Muscle of arm (tissue), 12 donors: Measurements from ENCODE around the gene OLFM2. TPM values are rescaled to one million over a fixed set of nuclear protein-coding genes. Genes with fewer than 3 reads are reported as not detected.
"Not testable (repeated sequence)": the region's sequence is repeated elsewhere in the genome, so short reads cannot be mapped to it uniquely, and the experiment has no call there.

Source experiments
- DNase-seq: peaks from one replicate; pipeline ENCODE4 v3.0.0-alpha.2; 2013
- polyA plus RNA-seq, 12 donors: library from polyadenylated mRNA; unstranded; fragments of 120-200 nt; gene quantifications; one replicate each; pipeline ENCODE4 v1.2.1, GENCODE V29; 2013; ENCODE audit not compliant: insufficient read length in 12 of 12

The OLFM2 gene
- polyA plus RNA-seq, 12 donors, result 14.3 to 59.1 (median 27.0) TPM; not detected in 1

GRCh38 chr19:9946528-9947125, 10.3 kb upstream of the OLFM2 start:
- DNase-seq, result not testable (repeated sequence)

GRCh38 chr19:9945319-9945966, 9.1 kb upstream of the OLFM2 start:
- DNase-seq, result peak; percentile 97

DNA sequence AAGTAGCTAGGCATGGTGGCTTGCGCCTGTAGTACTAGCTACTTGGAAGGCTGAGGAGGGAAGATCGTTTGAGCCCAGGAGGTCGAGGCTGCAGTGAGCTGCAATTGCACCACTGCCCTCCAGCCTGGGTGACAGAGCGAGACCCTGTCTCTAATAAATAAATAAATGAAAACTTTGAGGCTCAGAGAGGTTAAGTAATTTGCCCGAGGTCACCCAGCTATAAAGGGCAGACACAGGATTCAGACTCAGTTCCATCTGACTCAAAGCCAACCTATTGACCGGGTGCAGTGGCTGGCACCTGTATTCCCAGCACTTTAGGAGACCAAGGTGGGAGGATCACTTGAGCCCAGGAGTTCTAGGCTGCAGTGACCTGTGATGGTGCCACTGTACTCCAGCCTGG, 7.4 kb upstream of the OLFM2 start:
- no peak for DNase-seq

DNA sequence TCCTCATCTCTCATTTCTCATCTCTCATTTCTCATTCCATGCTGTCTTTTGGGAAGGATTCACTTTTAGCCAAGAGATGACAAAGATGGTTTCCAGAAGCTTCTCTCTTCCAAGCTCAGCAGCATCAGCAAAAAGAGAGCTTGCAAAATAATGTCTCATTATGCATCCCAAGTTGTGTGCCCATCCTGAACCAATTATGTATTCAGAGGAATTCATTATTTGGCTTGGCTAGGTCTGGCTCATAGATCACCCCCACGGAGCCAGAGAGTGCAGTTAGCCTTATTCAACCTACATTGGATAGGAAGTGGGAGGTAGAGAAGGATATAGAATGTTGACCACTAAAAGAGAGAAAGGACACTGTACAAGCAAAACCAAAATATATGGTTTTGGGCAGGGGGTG, 5.4 kb upstream of the OLFM2 start:
- no peak for DNase-seq

DNA sequence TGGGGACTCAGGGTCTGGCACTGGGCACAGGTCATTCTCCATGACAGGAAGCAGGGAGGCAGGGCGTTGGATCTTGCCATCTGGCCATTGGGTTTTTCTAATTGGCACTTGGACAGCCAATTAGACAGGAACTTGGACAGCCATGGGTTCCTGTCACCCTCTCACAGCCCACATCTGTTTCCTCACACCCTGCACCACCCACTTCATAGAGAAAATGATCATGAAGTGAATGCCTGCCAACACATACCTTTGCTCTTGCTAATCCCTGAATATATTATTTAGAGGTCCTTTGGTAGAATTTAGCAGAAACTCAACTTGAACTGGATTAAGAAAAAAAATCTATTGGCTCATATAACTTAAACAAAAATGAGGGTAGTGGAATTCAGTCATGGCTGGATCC, 4.9 kb upstream of the OLFM2 start:
- DNase-seq, result no peak

- no peak for DNase-seq
Observed at GRCh38 chr19:9940778-9941177, 4.5 kb upstream of the OLFM2 start.

- DNase-seq, result no peak
Observed at GRCh38 chr19:9939301-9939913, 3.1 kb upstream of the OLFM2 start.

GRCh38 chr19:9937001-9937411, 691 bp upstream of the OLFM2 start:
- no peak for DNase-seq

DNA sequence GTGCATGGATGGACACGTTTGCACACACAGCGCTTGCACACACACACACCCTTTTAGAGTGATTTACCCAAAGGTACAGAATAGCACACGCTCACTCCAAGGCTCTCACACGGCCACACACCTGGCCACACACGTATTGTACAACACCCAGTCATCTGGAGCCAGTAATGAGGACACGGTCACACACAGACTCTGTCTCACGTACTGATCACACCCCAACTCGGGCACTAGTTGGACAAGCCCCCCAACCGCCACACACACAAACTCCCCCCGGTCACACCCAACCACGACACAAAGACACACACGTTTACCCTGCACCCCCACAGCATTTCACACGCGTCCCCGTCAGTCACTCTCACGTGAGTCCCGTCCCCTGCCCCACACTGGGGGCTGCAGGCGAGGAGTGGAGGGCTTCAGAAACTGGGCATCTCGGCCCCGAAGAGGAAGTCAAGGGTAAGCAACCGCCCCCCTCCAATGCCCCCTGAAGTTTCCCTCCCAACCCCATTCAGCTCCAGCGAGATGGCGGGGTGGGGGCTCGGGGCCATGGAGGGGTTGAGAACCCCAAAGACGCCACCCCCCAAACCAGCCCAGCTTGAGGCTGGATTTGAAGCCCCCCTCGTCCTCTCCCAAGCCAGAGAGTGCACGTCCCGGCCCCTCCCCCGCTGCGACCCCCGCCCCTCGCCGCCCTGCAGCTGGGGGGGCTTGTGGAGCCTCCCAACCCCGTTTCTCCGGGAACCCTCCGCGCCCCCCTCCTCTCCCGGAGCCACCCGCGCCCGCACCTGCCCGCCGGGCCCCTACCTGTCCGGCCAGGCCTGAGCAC, 599 bp downstream of the OLFM2 start:
- no peak for DNase-seq

GRCh38 chr19:9934132-9934950, 2.0 kb downstream of the OLFM2 start:
- peak; percentile 64 for DNase-seq

DNA sequence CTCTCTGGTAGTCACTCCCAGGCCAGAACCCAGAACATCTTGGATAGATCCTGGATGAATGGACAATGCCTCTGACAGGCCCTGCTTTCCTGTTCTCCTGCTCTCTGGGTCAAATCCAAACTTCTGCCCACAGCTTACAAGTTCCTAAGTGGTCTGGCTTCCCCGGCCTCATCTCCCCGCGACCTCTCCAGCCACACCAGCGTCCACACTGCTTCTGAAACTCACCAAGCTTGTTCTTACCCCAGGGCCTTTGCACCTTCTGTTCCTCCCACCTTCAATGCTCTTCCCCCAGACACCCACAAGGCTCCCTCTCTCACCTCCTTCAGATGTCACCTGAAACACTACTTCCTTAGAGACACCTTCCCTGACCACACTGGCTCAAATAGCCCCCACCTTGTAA, 3.5 kb downstream of the OLFM2 start:
- DNase-seq, result no peak

DNA sequence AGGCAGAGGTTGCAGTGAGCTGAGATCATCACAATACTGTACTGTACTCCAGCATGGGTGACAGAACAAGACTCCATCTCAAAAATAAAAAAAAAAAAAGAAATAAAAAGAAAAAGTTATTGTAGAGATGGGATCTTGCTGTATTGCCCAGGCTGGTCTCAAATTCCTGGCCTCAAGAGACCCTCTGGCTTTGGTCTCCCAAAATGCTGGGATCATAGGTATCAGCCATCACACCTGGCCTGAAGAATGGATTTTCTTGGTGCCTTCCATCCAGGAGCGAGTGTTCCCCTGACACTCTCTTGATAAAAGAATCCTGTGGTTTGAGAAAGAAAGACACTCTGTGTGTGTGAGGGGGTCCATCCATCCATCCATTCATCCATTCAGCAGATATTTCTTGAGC, 4.7 kb downstream of the OLFM2 start:
- no peak for DNase-seq

- no peak for DNase-seq
Observed at GRCh38 chr19:9923440-9923839, 12.9 kb downstream of the OLFM2 start.

DNA sequence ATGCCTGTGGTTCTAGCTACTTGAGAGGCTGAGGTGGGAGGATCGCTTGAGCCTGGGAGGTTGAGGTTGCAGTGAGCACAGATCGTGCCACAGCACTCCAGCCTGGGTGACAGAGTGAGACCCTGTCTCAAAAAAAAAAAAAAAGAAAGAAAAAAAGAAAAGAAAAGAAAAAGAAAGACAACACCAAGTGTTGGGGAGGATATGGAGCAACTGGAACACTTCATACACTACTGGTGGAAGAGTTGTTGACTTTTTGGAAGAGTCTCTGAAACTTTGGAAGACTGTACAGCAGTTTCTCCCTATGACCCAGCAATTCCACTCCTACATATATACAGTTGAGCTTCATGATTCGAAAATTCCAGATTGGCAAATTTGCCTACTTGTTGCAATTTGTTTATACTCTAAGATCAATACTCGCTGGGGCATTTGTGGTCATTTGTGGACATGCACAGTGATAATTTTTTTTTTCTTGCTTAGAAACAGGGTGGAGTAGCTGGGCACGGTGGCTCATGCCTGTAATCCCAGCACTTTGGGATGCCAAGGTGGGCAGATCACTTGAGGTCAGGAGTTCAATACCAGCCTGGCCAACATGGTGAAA, 13.4 kb downstream of the OLFM2 start:
- DNase-seq, result not testable (repeated sequence)

DNA sequence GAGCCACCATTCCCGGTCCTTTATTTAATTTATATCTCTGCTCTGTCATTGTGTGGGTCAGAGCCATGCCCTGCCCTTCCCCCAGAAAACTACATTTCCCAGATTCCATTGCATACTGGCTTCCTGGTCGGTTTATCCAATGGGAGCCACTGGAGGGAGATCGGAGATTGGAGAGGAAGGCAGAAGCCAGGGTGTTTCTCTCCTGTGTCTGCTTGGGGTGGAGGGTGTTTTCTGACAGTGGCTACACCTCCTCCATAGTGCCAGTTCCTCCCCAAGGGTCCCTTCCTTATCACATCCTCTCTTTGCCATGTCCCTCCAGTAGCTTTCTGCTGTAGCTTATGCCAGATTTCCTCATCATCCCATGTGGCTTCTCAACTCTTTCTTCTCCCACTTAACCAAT, 19.0 kb downstream of the OLFM2 start:
- DNase-seq, result no peak

- DNase-seq, result no peak
Observed at GRCh38 chr19:9916719-9917118, 19.6 kb downstream of the OLFM2 start.

DNA sequence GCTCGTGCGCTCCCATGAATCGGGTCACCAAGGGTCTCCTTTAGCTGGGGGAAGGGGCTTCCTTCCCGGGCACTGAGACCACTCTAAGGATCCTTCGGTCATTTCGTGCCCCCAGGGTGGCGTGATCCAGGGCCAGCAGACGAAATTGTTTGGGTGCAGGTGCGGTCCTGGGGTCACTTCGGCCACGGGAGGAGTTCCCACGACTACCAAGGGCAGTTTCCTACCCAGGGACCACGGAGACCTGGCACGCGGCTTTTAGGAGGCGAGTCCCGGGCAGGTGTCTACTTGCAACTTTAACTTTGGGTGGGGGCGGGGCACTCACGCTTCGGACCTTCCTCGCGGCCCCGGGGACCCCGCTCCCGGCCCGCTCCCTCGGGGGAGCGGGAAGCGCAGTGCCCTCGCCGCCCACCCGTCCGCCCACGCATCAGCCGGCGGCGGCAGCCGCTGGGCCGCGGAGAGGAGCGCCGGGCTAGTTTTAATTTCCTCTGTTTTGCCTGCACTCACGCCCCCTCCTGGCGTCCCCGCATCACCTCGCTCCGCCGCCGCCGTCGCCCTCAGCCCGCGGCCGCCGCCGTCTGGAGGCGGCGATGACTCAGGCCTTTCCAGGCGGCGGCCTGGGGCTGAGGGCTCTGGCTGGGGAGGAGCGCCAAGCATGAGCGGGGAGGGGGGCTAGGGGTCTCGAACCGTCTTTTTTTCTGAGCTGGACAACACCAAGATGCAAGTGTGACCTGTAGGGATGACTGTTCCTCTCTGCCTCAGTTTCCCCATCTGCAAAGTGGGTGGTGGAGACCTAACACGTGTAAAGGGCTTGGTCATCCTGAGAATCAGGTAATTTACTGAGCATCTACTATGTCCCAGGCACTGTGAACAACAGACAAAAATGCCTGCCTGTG, 21.8 kb downstream of the OLFM2 start:
- peak; percentile 72 for DNase-seq

DNA sequence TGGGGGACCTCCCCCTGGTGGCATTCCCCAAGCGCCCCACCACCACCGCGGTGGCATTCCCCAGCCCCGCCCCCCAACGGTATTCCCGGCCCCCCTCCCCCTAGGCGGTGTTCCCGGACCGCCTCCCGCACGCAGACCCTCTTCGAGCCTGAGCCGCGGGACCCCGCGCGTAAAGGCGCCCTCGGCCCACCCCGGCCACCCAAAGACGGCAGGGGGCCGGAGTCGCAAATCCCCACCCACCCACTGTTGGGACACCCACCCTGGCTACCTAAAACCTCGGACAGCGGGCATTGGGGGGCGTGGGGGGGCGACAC, 22.4 kb downstream of the OLFM2 start:
- DNase-seq, result no peak

- no peak for DNase-seq
Observed at GRCh38 chr19:9913237-9914000, 22.9 kb downstream of the OLFM2 start.
